Skeletal muscle tissue (tissue), 1 donor: ENCODE results near the gene ZNF10. TPM values are rescaled to one million over a fixed set of nuclear protein-coding genes. Genes with fewer than 3 reads are reported as not detected.

ENCODE experiments used
- total RNA-seq: library from RNA; depleted of rRNA; stranded (reverse); fragments of >200 nt; gene quantifications from one replicate; pipeline ENCODE4 v1.2.3, GENCODE V29; 2014

Gene ZNF10
- total RNA-seq, 1 donor from 2014 or later, result 8.4 TPM

Other genes with a start within 250 kb of the ZNF10 start
- 14.1 TPM for gene CHFR, start 243.0 kb upstream of the ZNF10 start, total RNA-seq
- gene ZNF605, start 174.3 kb upstream of the ZNF10 start, total RNA-seq, result 6.3 TPM
- 8.4 TPM for gene ZNF26, start 144.3 kb upstream of the ZNF10 start, total RNA-seq
- gene ZNF84, start 93.1 kb upstream of the ZNF10 start, total RNA-seq, result 20.9 TPM
- 21.4 TPM for gene ZNF140, start 49.7 kb upstream of the ZNF10 start, total RNA-seq
- gene ZNF891, start 353 bp upstream of the ZNF10 start, total RNA-seq, result 2.1 TPM
- 15.7 TPM for gene ZNF268, start 50.9 kb downstream of the ZNF10 start, total RNA-seq
- not detected for gene ANHX, start 105.2 kb downstream of the ZNF10 start, total RNA-seq